Measurements from ENCODE around the gene C4BPA. TPM values are rescaled to one million over a fixed set of nuclear protein-coding genes. Genes with fewer than 3 reads are reported as not detected.

C4BPA gene
- total and polyA plus RNA-seq, 2 of the 8 experiments (the other 6 are each of a cell fraction or from before 2014, with no cell fraction given): not detected

DNA sequence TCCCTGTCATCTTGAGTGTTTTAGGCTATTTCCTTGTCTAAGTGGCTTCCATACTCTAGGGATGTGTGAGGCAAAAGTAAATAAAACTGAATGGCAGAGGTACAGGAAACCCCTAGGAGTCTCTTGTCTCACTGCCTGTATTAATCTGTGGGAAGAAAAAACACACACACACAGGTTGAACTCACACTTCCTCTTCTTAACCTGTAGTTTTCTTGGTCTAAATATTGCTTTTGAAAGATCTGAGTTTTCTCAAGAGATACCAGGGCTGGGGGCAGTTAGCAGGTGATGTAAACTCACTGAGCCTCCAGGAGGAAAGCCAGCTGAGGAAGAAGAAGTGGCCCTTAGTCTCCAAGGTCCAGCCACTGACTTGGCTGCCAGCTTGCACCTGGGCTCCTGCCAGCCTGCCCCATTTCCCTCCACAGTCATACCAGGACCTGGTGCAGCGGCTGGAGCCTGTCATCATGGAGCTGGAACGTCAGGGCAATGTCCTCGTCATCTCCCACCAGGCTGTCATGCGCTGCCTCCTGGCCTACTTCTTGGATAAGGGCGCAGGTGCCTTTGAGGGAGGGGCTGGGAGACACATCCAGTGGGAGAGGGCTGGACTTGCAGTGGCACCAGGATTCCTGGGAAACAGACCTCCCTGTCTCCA lies 34.1 kb upstream of the C4BPA start (continued):
- TF ChIP-seq TCF12 (IDR thresholded peaks at IDR 0.05; ENCODE audit: low read depth, low read length): no peak
- TF ChIP-seq NANOG (IDR thresholded peaks at IDR 0.05; ENCODE audit: insufficient read depth, low read depth, low read length, poor library complexity, severe bottlenecking): no peak
- TF ChIP-seq PHF8 (conservative IDR thresholded peaks at IDR 0.05; ENCODE audit: low read depth, low read length): no peak
- TF ChIP-seq, protein P1, sequence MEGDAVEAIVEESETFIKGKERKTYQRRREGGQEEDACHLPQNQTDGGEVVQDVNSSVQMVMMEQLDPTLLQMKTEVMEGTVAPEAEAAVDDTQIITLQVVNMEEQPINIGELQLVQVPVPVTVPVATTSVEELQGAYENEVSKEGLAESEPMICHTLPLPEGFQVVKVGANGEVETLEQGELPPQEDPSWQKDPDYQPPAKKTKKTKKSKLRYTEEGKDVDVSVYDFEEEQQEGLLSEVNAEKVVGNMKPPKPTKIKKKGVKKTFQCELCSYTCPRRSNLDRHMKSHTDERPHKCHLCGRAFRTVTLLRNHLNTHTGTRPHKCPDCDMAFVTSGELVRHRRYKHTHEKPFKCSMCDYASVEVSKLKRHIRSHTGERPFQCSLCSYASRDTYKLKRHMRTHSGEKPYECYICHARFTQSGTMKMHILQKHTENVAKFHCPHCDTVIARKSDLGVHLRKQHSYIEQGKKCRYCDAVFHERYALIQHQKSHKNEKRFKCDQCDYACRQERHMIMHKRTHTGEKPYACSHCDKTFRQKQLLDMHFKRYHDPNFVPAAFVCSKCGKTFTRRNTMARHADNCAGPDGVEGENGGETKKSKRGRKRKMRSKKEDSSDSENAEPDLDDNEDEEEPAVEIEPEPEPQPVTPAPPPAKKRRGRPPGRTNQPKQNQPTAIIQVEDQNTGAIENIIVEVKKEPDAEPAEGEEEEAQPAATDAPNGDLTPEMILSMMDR (IDR thresholded peaks at IDR 0.05; ENCODE audit: control extremely low read depth in 1 of 3, insufficient read depth in 1 of 3, low read depth in 1 of 3, low read length in 3 of 3): no peak
- TF ChIP-seq HDAC2 (IDR thresholded peaks at IDR 0.05; ENCODE audit: borderline replicate concordance in 1 of 2, low read depth in 2 of 2, low read length in 2 of 2): no peak
- no peak for TF ChIP-seq CTBP2 (IDR thresholded peaks at IDR 0.05; ENCODE audit: borderline replicate concordance, insufficient read depth, insufficient read length, low read length)
- TF ChIP-seq SIRT6 (IDR thresholded peaks at IDR 0.05; ENCODE audit: low read length): no peak
